ENCODE data around the gene KRTAP5-3. TPM values are rescaled to one million over a fixed set of nuclear protein-coding genes. Genes with fewer than 3 reads are reported as not detected.

The KRTAP5-3 gene, protein sequence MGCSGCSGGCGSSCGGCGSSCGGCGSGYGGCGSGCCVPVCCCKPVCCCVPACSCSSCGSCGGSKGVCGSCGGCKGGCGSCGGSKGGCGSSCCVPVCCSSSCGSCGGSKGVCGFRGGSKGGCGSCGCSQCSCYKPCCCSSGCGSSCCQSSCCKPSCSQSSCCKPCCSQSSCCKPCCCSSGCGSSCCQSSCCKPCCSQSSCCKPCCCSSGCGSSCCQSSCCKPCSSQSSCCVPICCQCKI
- not detected in 2 replicates for total RNA-seq

DNA sequence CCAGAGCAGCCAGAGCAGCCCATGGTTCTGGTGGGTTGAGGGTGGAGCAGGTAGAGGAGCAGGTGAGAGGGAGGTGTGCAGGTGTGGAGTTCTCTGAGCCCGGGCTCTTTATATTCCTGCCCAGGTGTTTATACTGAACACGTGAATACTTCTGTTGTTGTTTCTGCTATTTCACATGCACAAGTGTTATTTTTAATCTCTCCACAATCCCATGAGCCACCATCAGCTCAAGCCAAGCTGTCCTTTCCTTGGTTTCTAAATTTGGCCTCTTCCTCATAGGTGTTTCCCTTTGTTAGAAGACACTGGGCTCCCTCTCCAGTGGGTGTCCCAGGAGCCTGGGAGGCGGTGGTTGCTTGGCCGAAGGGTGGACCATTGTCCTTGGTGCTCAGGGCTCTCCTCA is at the start of gene KRTAP5-3:
Gene KRTAP5-3, minus strand, starts transcription at position 101 of the 400 bp plus-strand sequence. Its CDS starts 78 bp downstream, at position 23.

DNA sequence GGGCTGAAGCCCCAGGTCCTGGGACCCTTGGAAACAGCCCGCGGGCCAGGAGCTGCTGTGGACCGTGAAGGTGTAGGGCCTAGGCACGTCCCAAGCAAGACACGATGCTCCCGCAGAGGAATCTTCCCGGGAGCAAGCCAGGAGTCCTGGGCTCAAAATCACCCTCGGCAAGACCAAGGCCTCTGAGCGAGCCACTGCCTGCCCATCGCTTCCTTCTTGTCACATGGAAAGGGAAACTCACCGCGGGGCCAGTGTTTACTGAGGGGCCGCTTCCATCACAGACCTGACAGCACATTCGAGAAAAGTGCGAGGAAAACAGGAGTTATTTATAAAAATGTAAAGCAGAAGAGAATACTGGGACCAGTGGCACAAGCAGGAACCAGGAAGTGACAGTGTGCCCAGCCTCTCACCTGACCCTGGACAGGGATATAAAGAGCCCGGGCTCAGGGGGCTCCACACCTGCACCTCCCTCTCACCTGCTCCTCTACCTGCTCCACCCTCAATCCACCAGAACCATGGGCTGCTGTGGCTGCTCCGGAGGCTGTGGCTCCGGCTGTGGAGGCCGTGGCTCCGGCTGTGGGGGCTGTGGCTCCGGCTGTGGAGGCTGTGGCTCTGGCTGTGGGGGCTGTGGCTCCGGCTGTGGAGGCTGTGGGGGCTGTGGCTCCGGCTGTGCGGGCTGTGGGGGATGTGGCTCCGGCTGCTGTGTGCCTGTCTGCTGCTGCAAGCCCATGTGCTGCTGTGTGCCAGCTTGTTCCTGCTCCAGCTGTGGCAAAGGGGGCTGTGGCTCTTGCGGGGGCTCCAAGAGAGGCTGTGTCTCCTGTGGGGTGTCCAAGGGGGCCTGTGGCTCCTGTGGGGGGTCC is 21.3 kb upstream of the KRTAP5-3 start, which contains the start of gene KRTAP5-5:
Gene KRTAP5-5, plus strand, starts transcription at position 450 of the 860 bp plus-strand sequence. Its CDS starts 66 bp downstream, at position 516.

DNA sequence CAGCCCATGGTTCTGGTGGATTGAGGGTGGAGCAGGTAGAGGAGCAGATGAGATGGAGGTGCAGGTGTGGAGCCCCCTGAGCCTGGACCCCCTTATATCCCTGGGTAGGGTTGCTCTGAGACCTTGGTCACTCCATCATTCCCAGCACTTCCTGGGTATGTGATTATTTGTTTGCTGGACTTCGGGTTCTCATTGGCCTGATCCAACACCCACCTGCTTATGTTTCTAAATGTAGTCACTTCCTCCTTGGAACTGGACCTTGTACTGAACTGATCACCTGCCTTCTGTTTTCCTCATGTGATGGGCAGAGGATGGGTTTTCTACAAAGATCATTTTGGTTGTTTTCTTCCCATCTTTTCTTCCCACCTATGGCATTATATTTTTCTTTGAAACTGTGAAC is 13.8 kb upstream of the KRTAP5-3 start, which contains the start of gene KRTAP5-4:
Gene KRTAP5-4, minus strand, starts transcription at position 53 of the 400 bp plus-strand sequence. Its CDS starts 45 bp downstream, at position 8.

DNA sequence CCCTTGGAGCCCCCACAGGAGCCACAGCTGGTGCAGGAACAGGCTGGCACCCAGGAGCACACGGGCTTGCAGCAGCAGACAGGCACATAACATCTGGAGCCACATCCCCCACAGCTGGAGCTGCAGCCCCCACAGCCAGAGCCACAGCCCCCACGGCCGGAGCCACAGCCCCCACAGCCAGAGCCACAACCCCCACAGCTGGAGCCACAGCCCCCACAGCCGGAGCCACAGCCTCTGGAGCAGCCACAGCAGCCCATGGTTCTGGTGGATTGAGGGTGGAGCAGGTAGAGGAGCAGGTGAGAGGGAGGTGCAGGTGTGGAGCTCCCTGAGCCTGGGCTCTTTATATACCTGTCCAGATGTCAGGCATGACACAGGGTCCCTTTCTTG is 10.3 kb downstream of the KRTAP5-3 start, which contains the start of gene KRTAP5-2:
Gene KRTAP5-2, minus strand, starts transcription at position 301 of the 387 bp plus-strand sequence. Its CDS starts 44 bp downstream, at position 257.

DNA sequence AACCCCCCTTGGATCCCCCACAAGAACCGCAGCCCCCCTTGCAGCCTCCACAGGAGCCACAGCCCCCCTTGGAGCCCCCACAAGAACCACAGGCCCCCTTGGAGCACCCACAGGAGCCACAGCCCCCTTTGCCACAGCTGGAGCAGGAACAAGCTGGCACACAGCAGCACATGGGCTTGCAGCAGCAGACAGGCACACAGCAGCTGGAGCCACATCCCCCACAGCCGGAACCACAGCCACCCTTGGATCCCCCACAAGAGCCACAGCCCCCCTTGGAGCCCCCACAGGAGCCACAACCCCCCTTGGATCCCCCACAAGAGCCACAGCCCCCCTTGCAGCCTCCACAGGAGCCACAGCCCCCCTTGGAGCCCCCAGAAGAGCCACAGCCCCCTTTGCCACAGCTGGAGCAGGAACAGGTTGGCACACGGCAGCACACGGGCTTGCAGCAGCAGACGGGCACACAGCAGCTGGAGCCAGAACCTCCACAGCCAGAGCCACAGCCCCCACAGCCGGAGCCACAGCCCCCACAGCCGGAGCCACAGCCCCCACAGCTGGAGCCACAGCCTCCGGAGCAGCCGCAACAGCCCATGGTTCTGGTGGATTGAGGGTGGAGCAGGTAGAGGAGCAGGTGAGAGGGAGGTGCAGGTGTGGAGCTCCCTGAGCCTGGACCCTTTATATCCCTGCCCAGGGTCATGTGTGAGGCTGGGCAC is 23.4 kb downstream of the KRTAP5-3 start, which contains the start of gene KRTAP5-1:
Gene KRTAP5-1, minus strand, starts transcription at position 623 of the 710 bp plus-strand sequence. Its CDS starts 34 bp downstream, at position 589.

DNA sequence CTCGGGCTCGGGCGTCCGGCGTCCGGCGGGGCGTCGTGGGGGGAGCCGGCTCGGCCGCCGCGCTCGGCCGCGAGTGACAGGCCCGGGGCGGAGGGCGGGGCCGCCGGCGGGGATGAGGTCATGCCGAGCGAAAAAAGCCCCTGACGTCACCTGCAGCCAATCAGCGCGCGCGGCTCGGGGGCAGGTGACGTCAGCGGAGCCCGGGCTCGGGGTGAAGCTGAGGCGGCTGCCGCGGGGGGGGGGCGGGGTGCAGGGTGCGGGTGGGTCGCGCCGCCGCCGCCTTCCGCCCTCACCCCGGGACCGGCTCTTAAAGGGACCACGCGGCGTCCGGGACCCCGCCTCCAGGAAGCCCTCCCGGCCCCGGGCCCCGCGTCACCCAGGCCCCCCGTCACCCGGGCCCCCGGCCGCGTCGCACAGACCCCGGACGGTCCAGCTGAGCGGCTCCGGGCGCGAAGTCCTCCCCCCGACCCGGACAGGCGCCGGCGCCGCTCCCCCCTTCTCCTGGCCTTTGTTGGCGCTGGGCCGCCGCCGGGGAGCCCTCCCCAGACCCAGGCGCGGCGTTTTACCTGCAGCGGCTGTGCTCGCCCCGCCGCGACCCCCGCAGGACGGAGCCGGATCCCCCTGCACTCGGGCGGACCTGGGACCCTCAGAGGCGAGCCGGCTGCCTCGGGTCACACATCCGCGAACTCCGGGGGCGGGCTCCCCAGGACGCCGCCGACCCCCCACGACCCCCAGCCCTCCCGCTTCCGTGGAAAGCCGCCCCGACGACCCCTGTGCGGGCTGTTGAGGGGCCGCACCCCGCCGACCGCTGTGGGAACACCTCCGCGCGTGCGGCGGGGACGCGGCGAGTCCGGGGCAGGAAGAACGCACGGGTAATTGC is 35.8 kb downstream of the KRTAP5-3 start, which contains the start of gene DUSP8:
Gene DUSP8, minus strand, starts transcription at position 75 of the 880 bp plus-strand sequence. CDS start 6,445 bp downstream, outside the sequence.

Other genes with a start within 250 kb of the KRTAP5-3 start
- 0.15 and 0.32 TPM in 2 replicates for gene BRSK2, start 218.5 kb downstream of the KRTAP5-3 start, total RNA-seq
- gene MOB2, start 121.7 kb downstream of the KRTAP5-3 start, total RNA-seq, result 25.5 and 38.7 TPM in 2 replicates
- 0.32 and 0.46 TPM in 2 replicates for gene DUSP8, start 36.2 kb downstream of the KRTAP5-3 start, total RNA-seq
- gene KRTAP5-1, start 23.2 kb downstream of the KRTAP5-3 start, total RNA-seq, result not detected in 2 replicates
- gene KRTAP5-2, start 10.2 kb downstream of the KRTAP5-3 start, total RNA-seq, result not detected in 2 replicates
- gene KRTAP5-4, start 13.7 kb upstream of the KRTAP5-3 start, total RNA-seq, result not detected in 2 replicates
- gene KRTAP5-5, start 21.3 kb upstream of the KRTAP5-3 start, total RNA-seq, result not detected in 2 replicates
- not detected in 2 replicates for gene KRTAP5-6, start 88.7 kb upstream of the KRTAP5-3 start, total RNA-seq
- gene IFITM10, start 142.1 kb upstream of the KRTAP5-3 start, total RNA-seq, result 0.15 TPM in 1 of 2 replicates, not detected in the other
- 54.9 and 67.9 TPM in 2 replicates for gene CTSD, start 155.5 kb upstream of the KRTAP5-3 start, total RNA-seq
- not detected in 2 replicates for gene SYT8, start 226.5 kb upstream of the KRTAP5-3 start, total RNA-seq
- not detected in 2 replicates for gene TNNI2, start 230.5 kb upstream of the KRTAP5-3 start, total RNA-seq
- 0.32 TPM in 1 of 2 replicates, not detected in the other for gene LSP1, start 244.6 kb upstream of the KRTAP5-3 start, total RNA-seq

Measured in epithelial cell of umbilical artery (primary cell).